ENCODE measurements around the gene MACROD1.
A peak's percentile ranks its signal among the peaks of the same experiment; 100 is the strongest.

The MACROD1 gene

GRCh38 chr11:64150481-64151239 is 15.3 kb downstream of the MACROD1 start:
- DNase-seq = peak; percentile 75

GRCh38 chr11:64150051-64150450 is 15.9 kb downstream of the MACROD1 start:
- DNase-seq = no peak

DNA sequence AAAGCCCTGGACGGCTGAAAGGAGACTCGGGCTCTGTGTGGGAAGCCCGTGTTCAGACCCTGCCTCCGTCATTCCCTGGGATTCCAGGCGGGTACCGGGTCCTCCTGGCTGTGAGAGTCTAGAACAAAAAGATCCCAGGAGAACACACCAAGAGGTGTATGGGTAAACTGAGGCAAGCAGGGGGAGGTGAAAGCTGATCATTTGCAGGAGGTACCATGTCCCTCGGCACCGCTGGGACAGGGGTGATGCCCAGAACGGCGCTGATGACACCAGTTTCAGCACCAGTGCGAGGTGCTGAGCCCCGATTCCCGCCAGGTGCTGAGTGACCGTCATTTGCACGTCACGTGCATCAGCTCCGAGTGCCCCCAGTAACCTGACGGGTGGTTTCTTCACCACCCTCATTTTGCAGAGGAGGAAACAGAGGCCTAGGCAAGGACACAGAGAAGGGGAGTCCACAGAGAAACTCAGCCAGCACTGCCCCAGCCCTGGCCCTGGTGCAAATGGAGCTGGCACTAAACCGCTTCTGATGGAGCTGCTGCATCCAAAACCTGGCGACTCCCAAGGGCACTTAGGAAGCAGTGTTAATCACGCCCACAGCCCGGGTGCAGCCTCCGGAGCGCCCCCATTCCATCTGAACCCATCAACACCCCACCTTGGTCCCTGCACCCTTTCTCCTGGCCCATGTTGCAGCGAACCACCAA is 16.8 kb downstream of the MACROD1 start:
- DNase-seq = no peak

DNA sequence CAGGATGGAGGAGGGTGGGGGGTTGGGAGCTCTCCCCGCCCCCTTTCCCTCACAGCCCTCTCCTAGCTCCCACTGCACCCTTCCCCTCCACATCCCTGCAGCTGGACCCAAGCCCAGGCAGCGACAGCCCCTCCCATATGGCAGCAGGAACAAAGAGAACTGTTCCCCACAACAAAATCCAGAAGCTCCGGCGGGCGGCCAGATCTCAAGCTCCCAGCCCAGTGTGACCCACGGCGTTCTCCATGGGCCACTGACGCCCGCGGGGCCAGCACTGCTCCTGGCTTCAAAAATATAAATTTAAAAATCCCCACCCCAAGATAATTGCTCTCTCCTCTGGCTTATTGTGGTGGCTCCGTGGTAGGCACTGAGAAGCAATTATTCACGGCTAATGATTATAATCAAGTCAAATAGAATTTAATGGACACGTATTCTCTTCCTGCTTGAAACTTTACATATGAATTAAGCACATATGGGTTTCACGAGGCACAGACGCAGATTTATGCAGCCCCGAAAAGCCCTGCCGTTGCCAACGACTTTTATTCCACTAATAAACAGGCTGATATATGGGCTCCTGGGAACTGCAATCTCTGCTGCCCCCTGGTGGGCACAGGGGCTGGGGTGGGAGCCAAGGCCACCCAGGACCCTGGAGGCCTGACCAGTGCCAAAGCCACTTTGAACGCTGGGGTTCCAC is 17.5 kb downstream of the MACROD1 start:
- DNase-seq = peak; percentile 81

DNA sequence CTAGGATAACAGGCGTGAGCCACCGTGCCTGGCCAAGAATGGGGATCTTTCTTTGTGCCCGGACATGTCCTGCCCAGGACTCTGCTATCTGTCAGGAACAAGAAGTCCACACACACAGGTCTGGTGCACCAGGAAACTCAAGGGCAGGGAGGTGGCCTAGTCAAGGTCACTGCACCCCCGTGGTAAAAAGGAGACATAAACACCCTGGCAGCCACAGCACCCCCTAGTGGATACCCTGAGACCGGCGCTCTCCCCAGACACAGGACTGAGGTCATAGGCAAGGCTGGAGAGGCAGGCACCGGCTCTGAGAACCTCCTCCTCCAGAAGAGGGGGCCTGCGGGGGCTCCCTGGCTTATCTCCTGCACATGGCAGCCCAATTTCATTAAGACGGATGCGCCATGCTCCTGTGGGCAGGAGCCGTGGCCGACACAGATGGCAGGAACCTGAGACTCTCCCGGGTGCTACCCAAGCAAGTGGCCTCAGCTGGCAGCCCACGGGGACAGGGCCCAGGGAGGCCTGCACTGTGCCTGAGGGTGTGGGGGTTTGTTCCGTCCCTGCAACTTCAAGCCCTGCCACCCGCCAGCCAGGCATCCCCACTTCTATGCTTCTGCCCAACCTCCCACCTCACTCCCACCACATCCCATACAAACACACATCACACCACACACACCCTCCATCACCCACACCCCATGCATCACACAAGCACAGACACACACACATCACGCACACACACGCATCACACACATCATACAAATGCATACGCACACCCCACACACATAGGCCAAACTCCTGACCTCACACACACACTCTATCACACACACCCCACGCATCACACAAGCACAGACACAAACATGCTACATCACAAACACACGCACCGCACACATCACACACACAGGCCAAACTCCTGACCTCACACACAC is 19.6 kb downstream of the MACROD1 start:
- peak; percentile 48 for DNase-seq

DNA sequence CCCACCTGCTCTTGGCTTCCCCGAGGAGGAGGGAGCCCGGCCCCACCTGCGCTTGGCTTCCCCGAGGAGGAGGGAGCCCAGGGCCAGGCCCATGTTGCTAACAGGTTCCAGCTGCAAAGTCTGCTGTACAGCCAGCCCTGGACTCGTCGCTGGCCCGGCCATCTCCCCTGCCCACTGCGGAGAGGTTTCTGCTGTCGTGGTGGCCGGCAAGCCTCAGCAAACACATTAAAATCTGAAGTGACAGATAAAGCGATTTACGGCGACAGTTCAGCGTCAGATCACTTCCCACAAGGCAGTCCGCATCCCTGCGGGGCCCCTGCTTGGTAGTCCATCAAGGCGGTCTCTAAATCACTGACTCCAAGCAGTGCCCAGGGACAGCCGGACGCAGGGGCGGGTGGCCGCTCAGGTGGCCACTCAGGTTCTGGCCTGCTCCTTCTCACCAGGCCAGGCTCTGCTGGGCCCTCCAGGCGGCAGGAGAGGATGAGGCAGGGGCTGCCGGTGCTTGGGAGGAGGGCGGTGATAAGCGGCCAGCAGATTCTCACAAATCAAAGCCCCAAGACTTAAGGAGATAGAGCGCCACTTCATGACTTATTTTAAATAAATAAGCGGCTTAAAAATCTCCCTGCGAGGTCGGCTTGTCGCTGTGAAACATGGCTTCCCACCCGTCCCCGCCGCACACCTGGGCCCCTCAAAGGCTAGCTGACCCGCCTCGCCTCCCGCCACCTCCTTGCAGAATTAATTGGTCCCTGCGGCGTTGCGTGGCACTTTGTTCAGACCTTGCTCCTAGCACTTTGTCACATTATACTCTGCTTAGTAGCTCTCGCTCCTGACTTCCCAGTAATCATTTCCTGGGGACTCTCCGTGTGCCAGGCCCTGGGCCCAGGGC is 21.1 kb downstream of the MACROD1 start:
- DNase-seq = no peak

GRCh38 chr11:64141081-64141783 is 24.7 kb downstream of the MACROD1 start:
- no peak for DNase-seq

DNA sequence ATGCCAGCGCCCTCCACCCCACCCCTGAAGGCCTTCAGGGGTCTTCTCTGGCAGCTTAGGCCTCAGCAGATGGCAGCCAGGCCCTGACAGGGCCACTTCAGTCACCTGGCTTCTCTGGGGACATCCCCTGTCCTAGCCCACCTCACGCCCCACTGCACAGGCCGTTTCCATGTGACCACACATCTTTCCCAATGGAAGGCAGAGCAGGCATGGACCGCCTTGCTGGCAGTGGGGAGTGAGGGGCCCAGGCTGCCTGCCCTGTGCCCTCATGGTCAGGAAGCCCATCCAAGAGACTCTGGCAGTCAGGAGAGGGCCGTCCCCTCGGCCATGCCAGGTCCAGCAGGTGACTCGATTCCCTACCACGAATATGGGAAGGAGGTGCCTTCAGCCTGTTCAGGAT is 25.8 kb downstream of the MACROD1 start:
- no peak for DNase-seq

- DNase-seq = no peak
These were observed 26.9 kb downstream of the MACROD1 start for GRCh38 chr11:64139049-64139448.

DNA sequence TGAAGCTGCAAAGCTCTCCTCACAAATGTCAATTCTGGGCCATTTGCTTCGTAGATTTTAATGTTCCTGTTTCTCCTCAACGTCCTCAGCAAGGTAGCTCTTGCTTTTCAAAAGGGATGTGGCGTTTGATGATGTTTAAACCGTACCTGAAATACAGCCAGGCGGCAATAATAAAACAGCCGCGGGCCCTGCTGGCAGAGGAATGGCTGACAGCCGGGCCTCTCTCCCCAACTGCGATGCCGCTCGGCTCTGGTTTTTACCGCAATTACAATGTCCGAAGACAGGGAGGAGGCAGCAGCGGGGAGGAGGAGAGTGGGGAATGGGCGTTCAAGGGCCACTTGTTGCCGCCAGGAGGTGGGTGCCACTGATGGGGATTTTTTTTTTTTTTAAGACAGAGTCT is 27.5 kb downstream of the MACROD1 start:
- DNase-seq = no peak

DNA sequence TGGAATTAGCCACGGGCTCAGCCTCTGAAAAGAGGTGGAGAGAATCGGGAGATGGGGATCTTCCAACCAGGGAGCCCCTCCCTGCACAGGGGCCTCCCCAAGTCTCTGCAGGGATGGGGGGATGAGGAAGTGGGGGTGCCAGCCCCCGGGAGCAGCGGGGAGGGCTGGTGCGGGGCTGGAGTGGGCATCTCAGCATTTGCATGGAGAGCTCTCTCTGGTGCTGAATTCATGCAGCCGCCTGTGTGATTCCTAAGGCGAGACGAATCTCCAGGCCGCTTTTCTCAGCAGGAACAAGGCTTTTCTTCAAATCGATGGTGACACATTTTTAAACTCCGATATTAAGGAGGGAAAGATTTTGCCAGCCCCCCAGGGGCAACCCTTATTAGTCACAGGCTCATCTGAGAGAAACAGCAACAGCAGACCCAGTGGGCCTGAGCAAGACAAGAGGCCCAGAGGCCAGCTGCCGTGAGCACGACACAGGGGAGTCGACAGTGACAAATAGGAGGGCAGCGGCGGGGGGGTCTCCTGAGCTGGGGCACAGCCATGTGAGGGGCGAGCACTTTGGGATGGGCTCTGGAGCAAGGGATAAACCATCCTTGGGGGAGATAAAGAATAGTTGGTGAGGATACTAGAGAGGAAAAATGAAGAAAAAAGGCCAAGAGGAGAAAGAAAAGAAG is 29.0 kb downstream of the MACROD1 start:
- DNase-seq = no peak

GRCh38 chr11:64135711-64136110 is 30.2 kb downstream of the MACROD1 start:
- DNase-seq = no peak

DNA sequence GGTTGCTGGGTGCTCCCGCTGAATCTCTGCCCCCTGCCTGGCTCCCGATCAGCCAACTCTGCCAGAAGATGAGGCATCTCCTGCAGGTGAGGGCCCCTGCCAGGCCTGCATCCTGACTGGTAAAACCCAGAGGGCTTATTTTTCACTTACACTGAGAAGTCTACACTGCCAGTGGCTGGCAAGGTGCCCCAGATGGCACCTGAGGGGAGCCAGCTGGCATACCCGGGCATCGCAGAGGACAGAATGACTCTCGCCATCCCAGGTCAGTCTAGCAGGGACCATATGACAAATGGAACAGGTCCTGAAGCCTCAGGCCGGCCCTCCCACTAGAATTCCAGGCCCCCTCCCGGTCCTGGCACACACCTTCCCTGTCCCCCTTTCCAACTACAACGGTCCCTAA is 30.9 kb downstream of the MACROD1 start:
- no peak for DNase-seq

DNA sequence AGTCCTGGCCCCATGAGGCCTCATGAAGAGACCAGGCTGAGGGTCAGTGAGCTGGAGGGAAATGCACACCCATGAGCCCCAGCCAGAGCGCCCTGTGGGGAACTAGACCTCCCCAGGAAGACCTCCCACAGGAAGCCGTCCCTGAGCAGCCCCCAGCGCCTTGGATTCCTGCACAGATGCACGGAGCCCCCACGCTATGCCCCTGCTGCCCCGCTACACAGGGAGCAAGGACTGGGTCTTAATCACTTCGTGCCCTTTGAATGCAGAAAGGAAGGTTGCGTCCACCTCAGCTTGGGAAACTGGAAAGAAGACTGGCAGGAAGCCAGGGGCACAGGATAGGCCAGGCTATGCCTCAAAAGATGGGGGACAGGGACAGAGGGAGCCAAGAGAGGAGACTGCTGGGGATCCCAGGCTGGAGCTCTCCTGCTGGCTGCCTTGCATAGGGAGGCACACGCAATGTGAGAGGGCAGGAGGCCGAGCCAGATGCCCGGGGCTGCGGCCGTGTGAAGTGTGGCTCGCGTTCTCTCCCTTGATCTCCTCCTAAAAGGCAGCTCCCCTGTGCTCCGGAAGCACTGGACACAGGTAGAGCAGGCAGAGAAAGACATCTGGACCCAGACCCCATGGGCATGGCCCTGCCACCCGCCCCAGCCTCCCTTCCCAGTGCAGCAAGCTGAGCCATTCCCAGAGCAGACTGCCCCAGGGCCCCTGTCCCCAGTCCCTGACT is 32.8 kb downstream of the MACROD1 start:
- no peak for DNase-seq

GRCh38 chr11:64132191-64132771 is 33.6 kb downstream of the MACROD1 start:
- DNase-seq = no peak

- peak; percentile 81 for DNase-seq
These were observed 34.2 kb downstream of the MACROD1 start for GRCh38 chr11:64131683-64132190.

DNA sequence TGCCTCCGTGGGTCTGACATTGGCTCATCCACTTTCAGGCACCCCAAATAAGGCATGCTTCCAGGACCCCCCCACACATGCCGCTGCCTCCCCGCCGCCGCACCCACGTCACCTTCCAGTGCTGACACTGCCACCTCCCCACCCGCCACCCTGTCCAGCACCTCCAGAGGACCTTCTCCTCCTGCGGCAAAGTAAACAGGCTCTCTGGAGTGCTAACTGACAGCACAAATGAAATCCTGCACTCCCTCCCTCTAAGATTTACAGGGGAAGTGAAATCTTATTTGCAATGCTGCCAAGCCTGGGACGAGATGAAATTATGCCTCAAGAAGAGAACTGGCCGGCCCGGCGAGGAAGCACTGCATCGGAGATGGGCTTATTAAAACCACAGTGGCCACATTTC is 35.3 kb downstream of the MACROD1 start:
- no peak for DNase-seq

GRCh38 chr11:64129403-64129802 is 36.5 kb downstream of the MACROD1 start:
- DNase-seq = no peak
